ENCODE measurements around the gene GSTCD. TPM values are rescaled to one million over a fixed set of nuclear protein-coding genes. Genes with fewer than 3 reads are reported as not detected.

GSTCD gene
- total and polyA plus RNA-seq, 9 of the 15 experiments (the other 6 are each of a cell fraction or from before 2014, with no cell fraction given) = 4.5 to 36.3 (median 16.0) TPM

DNA sequence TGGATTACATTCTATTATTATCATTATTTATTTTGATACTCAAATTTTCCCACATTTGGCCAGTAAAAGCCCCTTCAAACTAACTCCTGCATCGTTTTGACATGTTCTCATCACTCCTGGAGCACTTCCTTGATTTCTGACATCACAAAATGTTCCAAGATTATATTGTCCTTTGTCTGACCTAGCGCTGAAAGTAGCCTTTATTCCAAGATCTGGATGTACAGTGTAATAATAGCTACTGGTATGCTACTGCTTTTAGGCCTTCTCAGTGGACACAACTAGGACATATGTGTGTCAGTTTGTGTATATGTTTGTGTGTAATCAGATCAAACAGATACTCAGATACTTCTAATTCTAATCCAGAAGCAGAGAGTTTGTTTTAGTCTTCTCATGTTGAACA lies 76.2 kb downstream of the GSTCD start:
- ChIA-PET CTCF (ENCODE audit: low intra/inter-chr PET ratio) (no interaction called here), POLR2A (no interaction called here)
- Histone ChIP-seq H3K36me3 (ENCODE audit: control insufficient read depth, insufficient read depth, low read length) (no peaks in the 10 kb centered on the region), H3K79me2 (ENCODE audit: control insufficient read depth, insufficient read depth, low read length) (no peaks in the 10 kb centered on the region), H3K27me3 (ENCODE audit: control insufficient read depth in 2 of 2, insufficient read depth in 2 of 2, low read length in 2 of 2) (no peaks in the 10 kb centered on the region), H3K4me2 (ENCODE audit: insufficient read depth, low read length) (no peak overlapping the region), H3K27ac (ENCODE audit: extremely low read depth, low read depth, low read length) (no peak overlapping the region), H3K9me3 (replicated peaks; ENCODE audit: control insufficient read depth, insufficient read depth, low read depth, low read length) (no peaks in the 10 kb centered on the region), H2AFZ (ENCODE audit: low read depth, low read length) (no peak overlapping the region), H3K4me3 (no peak overlapping the region), H3K9ac (ENCODE audit: insufficient read depth in 1 of 2, low read depth in 2 of 2, low read length in 2 of 2) (no peak overlapping the region), H4K20me1 (replicated peaks; ENCODE audit: control insufficient read depth, insufficient read depth, low read length) (no peaks in the 10 kb centered on the region), H3K4me1 (replicated peaks in 1 of 2; ENCODE audit: control insufficient read depth in 2 of 2, insufficient read depth in 2 of 2, low read length in 2 of 2) (no peaks in the 10 kb centered on the region), H3K9me1 (ENCODE audit: control insufficient read depth, insufficient read depth, low read length) (no peaks in the 10 kb centered on the region)
- no TSS peak for BruUV-seq (replicated peaks)
- ATAC-seq (no peak), DNase-seq (ENCODE audit: extremely low read depth in 1 of 4, low spot score in 3 of 4) (no peak), FAIRE-seq (no peak)
- intact Hi-C loops (cut with micrococcal nuclease) = no loop called here
- WGBS (ENCODE audit: insufficient coverage, low coverage, missing lambda C conversion rate) = 62% methylated on average over 2 of the region's 2 CpGs
- TF ChIP-seq COPS2 (conservative IDR thresholded peaks at IDR 0.05) (no peak), PYGO2 (tag; IDR thresholded peaks at IDR 0.05) (no peak), CHD2 (IDR thresholded peaks at IDR 0.05; ENCODE audit: low read depth, low read length) (no peak), MEF2A (IDR thresholded peaks at IDR 0.05; ENCODE audit: control insufficient read depth, low read depth, low read length) (no peak), SMAD3 (CRISPR knock-in tag; conservative IDR thresholded peaks at IDR 0.05) (no peak), MIER1 (IDR thresholded peaks at IDR 0.05; ENCODE audit: low read depth) (no peak), RBM25 (IDR thresholded peaks at IDR 0.05; ENCODE audit: low read depth, low read length, severe bottlenecking) (no peak), ZNF655 (CRISPR knock-in tag; IDR thresholded peaks at IDR 0.05) (no peak), CREB1 (IDR thresholded peaks at IDR 0.05) (no peak), CREB1 (CRISPR knock-in tag; IDR thresholded peaks at IDR 0.05) (no peak), CREB3L1 (IDR thresholded peaks at IDR 0.05; ENCODE audit: borderline replicate concordance, low read depth) (no peak), ADNP (tag; IDR thresholded peaks at IDR 0.05) (no peak), THRA (IDR thresholded peaks at IDR 0.05) (no peak), ZNF197 (CRISPR knock-in tag; IDR thresholded peaks at IDR 0.05; ENCODE audit: low read depth) (no peak), DACH1 (IDR thresholded peaks at IDR 0.05; ENCODE audit: partially characterized antibody) (no peak)
- TF ChIP-seq, protein P1, sequence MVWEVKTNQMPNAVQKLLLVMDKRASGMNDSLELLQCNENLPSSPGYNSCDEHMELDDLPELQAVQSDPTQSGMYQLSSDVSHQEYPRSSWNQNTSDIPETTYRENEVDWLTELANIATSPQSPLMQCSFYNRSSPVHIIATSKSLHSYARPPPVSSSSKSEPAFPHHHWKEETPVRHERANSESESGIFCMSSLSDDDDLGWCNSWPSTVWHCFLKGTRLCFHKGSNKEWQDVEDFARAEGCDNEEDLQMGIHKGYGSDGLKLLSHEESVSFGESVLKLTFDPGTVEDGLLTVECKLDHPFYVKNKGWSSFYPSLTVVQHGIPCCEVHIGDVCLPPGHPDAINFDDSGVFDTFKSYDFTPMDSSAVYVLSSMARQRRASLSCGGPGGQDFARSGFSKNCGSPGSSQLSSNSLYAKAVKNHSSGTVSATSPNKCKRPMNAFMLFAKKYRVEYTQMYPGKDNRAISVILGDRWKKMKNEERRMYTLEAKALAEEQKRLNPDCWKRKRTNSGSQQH (CRISPR knock-in tag; IDR thresholded peaks at IDR 0.05) = no peak
- TF ChIP-seq, protein P2, sequence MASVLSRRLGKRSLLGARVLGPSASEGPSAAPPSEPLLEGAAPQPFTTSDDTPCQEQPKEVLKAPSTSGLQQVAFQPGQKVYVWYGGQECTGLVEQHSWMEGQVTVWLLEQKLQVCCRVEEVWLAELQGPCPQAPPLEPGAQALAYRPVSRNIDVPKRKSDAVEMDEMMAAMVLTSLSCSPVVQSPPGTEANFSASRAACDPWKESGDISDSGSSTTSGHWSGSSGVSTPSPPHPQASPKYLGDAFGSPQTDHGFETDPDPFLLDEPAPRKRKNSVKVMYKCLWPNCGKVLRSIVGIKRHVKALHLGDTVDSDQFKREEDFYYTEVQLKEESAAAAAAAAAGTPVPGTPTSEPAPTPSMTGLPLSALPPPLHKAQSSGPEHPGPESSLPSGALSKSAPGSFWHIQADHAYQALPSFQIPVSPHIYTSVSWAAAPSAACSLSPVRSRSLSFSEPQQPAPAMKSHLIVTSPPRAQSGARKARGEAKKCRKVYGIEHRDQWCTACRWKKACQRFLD (CRISPR knock-in tag; IDR thresholded peaks at IDR 0.05) = no peak
- in situ Hi-C loops (cut with MboI) = no loop called here
